Left lobe of liver (tissue), 2 donors: ENCODE results near the gene TTLL10. TPM values are rescaled to one million over a fixed set of nuclear protein-coding genes. Genes with fewer than 3 reads are reported as not detected.

Experiments
- ATAC-seq: fragments of 200-7000 bp; cut with Tn5 transposase; one replicate; pipeline ENCODE4 v1.9.1; 2020; ENCODE audit warnings: mild to moderate bottlenecking, moderate library complexity
- DNase-seq: peaks from one replicate; pipeline ENCODE4 v3.0.0-alpha.2; 2020; ENCODE audit warnings: low spot score
- total RNA-seq: library from RNA; stranded (reverse); gene quantifications from one replicate; pipeline ENCODE4 v1.2.1, GENCODE V29; 2021
- donor health status: DM: no; HTN: no; CAD: no; lungs with moderate emphysema.
- donor health status: DM: no; HTN: yes; CAD: no.

The TTLL10 gene, protein sequence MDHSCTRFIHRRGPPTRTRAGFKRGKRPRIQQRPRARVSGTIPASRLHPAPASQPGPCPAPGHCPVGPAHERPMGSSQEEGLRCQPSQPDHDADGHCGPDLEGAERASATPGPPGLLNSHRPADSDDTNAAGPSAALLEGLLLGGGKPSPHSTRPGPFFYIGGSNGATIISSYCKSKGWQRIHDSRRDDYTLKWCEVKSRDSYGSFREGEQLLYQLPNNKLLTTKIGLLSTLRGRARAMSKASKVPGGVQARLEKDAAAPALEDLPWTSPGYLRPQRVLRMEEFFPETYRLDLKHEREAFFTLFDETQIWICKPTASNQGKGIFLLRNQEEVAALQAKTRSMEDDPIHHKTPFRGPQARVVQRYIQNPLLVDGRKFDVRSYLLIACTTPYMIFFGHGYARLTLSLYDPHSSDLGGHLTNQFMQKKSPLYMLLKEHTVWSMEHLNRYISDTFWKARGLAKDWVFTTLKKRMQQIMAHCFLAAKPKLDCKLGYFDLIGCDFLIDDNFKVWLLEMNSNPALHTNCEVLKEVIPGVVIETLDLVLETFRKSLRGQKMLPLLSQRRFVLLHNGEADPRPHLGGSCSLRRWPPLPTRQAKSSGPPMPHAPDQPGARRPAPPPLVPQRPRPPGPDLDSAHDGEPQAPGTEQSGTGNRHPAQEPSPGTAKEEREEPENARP
- total RNA-seq = not detected

DNA sequence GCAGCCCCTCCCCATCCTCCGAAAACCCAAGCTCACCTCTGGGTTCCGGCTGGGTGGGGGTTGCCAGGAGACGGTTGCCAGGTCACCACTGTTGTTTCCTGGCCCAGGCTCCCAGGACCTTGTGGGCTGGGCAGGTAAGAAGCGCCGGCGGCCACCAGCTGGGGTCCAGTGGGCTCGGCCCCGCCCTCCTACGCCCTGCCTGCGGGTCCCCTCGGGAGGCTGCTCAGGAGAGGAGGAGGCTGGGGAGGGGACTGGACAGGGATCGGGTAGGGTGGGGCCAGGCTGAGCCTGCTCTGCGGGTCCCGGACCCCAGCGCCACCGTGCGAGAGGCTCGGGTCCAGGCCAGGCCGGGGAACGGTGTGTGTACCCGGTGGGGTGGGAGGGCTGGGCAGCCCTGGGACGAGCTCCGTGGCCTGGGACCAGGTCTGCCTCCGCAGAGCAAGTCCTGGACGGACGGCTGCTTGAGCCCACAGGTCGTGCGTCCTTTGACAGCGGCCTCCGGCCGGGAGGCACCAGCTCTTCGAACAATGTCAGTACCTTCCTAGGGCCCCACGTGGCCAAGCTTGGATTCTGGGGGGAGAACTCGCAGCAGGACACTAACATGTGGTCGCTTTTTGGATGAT lies at the start of gene TTLL10:
Gene TTLL10 (plus strand): TSS at position 88 of the 623 bp plus-strand sequence. CDS start 5,336 bp downstream, outside the sequence.
- no peak for ATAC-seq
- DNase-seq = no peak

DNA sequence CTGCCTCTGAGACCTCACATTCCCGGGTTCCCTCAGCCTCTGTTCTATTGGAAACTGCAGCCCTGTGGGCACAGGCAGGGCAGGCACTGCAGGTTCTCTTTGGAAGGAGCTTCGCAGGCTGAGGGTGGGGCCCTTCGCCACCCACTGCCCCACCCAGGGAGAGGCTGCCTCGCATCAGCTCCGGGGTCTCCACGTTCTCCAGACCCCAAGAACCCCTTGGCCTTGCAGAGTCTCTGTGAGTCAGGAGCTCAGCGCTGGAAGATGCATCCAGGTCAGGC lies 49.2 kb upstream of the TTLL10 start:
- DNase-seq = no peak
- no peak for ATAC-seq

DNA sequence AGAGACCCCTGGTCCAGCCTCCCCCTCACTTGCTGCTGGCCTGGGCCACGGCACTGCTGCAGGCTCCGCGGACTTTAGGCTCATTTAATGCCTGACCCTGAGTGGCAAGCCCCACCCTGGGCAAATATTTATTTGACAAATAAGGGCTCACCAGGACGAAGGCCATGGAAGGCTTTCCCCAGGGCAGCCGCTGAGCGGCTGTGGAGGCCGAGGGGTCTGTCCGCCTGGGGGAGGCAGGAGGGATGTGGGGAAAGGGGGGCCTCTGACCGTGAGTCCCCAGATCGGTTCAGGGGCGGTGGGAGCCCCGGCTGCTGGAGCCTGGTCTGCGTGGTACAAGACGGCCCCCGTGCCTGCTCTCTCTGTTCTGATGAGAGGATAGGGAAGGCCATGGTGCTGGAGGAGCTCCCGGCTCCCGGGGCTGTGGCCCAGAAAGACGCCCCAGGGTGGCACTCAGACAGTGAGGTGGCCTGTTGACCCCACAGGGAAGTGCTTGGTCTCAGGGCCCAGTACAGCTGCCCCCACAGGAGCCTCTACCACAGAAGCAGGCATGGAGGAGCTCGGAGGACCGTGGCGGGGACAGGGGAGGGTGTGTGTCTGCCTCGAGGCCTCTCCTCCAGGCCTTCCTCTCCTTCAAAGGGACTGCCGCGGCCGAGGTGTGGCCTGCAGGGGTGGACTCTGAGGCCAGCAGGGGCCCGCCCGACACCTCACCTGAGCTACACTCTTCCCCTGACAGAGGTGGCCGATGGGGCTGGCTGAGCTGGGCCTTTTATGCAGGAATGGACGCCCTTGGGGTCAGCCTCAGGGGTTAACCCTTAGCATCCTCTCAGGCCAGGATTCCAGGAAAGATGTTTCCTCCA lies 48.7 kb upstream of the TTLL10 start:
- peak; percentile 79 for ATAC-seq

DNA sequence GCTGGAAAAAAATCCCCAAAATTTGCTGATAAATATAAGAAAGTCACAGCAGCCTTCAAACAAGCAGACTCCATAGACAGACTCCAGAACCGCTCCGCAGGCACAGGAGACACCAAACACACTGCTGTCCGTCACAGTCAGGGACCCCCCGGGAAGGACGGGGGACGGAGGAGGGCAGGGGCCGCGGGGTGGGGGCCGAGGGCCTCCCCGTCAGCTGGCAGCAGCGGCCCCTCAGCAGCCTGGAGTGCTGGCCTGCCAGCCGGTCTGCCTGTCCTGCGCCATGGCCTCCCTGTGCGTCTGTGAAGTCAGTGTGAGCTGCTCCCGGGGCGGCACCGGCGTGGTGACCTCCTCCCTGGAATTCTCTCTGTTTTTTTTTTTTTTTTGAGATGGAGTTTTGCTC lies 47.7 kb upstream of the TTLL10 start:
- ATAC-seq = no peak
- DNase-seq = no peak

More for the DNA sequence above, 48.7 kb upstream of the TTLL10 start:
- DNase-seq = peak; percentile 66

DNA sequence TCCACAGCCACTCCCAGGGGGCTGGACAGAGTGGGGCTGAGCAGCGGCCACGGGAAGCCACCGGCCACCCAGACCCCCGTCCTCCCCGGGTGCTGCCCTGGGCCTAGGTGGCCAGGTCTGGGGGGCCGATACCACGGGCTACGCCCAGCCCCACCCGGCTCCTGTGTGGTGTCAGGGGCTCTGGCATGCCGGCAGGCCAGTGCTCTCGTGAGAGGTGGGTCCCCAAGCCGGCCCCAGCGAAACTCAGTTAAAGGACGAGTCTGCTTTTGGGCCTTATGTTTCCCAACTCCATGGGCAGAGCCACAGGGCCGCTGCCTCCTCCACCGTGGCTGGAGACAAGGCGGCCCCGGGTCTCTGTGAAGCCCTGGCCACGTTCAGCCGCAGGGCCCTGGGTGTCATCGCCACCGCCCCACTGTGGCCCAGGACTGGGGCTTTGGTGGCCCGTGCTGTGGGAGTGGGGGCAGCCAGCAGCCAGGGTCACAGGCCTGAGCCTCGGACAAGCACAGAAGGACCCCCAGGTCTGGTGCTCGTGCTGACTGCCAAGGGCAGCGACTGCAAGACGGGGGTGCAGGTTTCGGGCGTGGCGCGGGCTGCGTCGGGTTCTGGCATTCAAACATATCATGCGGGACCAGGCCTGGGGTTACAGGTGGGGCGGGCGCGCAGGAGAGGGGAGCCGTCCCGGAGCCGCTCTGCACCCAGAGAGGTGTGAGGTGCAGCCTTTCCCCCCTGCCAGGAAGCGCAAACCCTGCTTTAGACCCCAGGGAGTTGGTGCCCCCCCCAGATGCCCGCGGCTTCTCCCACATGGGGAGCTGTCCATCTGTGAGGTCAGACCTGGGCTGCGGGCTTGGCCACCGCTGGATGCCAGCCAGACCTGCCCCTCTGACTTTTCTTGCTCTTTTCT lies 45.9 kb upstream of the TTLL10 start:
- DNase-seq = no peak
- ATAC-seq = no peak

DNA sequence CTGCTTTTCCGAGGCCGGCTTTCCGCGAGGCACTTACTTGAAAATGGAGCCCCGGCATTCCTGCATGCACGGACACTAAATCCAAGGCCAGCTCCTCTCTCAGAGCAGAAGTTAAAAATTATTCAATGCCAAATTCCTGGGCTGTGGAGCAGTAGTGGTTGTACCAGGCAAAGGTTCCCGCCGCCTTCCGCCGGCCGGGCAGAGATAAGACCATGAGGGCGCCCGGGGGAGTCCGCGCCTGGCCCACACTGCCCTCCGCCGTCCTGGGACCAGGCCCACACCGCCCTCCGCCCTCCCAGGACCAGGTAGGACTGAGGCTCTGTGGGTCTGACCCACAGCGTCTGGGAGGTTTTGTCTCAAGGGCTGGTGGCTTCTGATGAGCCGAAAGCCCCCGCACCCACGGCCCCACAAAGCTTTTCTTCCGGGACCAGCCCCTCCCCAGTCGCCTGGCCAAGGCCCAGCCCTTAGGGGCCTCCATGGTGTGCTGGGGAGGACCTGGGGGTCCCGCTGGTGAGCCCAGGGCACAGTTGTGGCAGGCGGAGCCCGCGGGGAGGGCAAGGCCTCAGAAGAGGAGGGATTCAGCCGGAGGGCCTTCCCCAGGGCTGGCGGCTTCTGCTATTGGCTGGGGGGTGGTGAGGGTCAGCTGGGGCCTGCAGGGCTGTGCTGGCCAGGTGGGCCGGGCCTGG lies 45.1 kb upstream of the TTLL10 start:
- ATAC-seq (peak; percentile 65), DNase-seq (no peak)

DNA sequence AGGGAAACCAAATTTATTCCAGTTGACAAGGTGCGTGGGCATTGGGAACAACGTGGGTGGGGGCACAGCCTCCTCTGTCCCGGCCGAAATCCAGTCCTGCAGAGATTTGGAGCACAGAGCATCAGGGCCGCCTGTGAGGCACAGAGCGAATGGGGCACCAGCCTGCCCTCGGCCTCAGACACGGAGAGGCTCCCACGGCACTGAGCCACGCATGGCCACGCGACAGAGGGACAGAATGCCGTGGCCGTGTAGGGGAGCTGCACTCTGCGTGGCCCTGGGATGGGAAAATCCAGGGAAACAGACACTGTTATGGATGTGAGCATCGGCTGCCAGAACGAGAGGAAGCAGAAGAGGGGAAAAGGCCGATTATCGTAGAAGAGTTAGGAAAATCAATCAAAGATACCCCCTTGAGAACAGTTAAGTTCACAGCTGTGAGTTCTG lies 44.3 kb upstream of the TTLL10 start:
- ATAC-seq (no peak), DNase-seq (no peak)

DNA sequence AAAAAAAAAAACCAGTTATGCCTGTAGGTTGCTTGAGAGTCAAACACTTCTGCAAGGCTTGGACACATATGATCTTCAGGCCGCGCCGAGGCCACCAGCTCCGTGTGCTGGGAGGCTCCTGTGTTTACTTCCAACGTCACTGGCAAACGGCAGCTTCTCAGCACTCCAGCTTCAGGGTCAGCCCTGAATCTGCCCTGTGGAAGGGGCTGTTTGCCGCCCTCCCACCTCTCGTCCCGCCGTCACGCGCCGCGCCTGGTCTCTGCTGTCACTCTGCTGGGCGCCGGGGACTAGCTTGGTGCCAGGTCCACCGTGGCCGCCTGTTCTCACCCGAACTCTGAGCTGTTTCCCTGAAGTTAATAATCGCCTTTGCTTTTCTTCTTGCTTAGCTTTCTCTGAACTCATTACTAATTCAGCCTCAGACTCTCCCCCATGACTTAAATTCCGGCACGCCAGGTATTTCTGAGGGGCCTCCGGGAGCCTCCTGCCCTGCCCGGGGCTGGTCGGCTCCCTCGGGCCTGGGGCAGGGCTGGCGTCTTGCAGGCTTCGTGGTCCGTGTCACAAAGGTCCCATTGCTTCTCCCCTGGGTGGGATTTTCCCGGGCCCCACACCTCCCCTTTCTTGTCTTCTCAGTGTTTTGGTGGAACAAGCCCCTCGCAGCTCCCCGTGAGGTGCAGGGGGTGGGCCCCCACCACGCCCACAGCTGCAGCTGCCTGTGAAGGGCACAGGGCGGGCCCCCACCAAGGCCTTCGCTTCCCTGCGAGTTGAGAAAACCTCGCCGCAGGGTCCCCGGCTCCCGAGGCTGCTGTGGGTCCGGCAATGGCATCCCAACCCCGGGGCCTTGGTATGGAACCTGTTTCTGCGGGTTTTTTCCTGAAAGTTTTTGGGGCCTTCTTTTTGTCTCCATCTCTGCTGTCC lies 43.2 kb upstream of the TTLL10 start:
- no peak for ATAC-seq
- DNase-seq = no peak

DNA sequence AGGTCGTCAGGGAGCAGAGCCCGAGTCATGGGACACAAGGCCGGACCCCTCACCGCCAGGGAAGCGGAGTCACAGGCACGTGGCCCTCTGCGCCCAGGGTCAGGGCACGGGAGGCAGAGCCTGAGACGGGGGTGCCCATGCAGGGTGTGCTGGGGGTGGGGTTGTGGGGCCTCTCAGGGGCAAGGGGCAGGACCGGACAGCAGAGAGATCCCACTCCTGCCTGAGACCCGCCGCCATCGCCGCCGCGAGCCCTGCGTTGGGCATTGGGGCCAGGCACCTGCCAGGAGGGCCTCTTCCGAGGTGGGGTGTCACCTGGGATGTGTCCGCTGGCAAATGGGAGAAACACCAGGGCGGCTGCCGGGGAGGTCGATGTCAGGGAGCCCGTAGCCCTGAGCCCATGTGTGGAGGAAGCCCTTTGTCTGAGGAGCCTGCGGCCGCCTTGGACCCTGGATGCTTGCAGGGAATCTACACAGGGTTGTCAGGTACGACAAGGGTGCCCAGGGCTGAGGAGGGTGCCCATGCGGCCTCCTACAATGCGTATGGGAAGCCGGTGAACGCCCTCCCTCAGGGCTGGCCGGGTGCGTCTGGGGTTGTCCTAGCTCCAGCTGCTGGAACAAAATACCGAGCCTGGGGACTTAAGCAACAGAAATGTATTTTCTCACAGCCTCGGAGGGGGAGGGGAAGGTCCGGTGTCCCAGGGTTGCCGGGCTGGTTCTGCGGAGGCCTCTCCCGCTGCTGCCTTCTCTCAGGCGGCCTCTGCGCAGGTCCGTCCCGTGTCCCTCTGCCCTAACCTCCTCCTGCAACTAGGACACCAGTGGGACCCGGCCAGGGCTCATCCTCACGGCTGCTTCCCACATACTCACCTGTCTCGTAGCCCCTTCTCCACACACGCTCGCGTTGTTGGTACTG lies 41.4 kb upstream of the TTLL10 start:
- no peak for DNase-seq
- ATAC-seq = no peak

DNA sequence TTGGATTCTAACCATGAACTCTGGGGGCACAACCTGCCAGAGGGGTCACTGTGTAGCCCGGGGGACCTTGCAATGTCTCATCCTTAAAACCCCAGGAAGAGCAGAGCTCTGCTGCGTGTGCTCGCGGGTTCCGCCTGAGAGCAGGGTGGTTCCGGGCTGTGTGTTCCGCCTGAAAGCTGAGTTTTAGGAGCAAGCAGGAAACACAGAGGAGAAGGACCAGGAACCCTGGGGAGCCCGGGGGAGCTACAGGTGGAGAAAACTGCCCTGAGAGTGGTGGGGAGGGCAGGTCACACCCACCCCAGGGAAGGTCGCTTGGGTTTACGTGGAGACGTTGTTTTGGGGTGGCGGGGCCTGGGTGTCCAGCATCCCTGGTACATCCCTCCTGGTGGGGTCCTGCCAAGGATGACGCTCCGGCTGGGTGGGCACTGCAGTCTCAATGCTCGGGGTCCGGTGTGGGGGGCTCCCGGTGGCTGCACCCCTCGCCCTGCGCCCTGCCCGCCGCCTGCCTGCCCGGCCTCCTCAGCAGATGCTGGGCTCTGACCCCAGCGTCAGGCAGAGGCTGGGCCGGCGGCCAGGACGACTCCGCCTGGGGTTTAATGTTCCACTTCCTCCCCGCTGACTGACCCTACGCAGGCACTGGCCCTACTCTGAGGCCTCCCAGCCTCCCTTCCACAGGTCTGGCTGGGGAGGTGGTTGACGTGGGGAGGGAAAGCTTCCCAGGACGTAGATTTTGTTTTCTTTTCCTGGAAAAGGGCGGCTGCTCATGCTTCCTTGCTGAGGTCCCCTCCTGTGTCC lies 40.5 kb upstream of the TTLL10 start:
- no peak for DNase-seq

DNA sequence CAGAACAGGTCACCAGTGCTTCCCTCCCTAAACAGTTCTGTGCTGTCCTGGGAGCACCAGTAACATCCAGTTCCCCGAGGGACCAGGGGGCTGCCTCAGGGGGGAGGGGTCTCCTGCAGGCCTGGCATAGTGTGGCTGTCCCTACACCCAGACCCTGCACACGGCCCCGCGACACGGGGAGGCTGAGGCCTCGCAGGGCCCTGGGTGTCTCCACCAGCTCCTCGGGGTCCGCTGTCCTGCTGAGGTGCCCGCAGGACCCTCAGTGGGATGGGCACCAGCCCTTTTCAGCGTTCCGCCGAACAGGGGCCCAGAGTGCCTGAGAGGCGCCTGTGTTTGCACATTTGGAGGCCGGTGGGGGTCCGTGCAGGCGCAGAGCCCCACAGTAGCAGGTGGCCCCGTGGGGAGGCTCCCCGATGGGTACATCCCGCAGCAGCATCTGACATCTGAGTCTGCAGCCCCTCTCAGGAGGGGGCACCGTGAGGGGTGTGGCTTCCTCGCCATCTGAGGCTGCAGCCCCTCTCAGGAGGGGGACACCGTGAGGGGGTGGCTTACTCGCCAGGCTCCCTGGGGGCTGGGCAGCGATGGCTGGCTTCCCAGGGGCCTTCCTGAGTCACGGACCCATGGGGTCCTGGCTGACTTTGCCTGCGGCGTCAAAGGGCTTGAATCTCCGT lies 39.2 kb upstream of the TTLL10 start:
- DNase-seq (no peak), ATAC-seq (no peak)

More for the DNA sequence above, 40.5 kb upstream of the TTLL10 start:
- peak; percentile 45 for ATAC-seq

DNA sequence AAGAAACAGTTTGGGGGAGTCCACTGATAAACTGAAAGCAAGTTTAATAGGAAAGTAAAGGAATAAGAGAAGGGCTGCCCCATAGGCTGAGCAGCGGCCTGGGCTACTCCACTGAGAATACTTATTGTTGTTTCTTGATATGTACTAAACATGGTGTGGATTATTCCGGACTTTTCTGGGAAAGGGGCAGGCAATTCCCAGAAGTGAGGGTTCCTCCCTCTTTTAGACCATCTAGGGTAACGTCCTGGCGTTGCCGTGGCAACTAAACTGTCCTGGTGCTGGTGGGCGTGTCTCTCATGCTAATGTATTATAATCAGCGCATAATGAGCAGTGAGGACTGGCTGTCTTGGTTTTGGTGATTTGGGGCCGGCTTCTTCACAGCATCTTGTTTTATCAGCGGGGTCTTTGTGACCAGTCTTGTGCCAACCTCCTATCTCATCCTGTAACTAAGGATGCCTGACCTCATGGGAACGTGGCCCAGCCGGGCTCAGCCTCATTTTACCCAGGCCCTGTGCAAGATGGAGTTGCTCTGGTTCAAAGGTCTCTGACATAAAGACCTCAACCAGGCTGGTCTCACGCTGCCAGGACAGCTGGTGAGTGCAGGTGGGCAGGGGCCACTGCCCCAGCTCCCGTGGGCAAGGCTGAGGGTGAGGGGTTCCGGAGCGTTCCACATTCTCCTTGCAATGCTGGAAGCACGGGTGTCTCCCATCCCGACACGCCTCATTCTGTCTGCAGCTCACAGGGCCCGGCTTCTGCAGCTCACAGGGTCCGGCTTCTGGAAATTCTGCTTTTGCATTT lies 38.1 kb upstream of the TTLL10 start:
- DNase-seq = no peak

DNA sequence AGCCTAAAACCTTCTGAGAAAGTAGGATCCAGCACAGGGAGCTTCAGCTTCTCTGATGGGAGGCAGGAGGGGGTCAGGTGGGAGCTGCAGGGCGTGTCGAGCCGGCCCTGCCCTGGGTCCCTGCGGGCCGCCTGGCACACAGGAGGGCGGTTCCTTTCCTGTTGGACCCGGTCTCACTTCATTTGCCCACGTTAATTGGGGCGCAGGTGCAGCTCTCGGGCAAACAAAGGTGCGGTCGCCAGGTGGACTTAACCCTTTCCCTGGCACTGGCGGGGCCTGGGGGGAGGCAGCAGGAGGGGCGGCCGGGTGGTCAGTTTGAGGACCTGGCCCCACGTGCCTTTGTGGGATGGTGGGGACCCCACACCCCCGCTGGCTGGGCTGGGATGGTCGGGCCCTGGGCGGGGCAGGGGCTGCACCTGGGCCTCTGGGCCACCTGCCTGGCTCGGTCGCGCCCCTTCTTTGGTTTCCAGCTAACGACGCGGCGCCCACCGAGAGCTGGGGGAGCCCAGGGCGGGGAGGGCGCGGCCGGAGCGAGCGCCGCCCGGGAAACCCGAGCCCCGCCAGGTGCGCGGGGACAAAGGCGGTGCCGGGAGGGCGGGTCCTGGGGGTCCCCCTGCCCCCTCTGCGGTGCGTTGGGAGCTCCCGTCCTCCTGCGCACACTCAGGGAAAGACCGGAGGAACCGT lies 37.0 kb upstream of the TTLL10 start:
- ATAC-seq = no peak

More for the DNA sequence above, 38.1 kb upstream of the TTLL10 start:
- ATAC-seq = no peak

DNA sequence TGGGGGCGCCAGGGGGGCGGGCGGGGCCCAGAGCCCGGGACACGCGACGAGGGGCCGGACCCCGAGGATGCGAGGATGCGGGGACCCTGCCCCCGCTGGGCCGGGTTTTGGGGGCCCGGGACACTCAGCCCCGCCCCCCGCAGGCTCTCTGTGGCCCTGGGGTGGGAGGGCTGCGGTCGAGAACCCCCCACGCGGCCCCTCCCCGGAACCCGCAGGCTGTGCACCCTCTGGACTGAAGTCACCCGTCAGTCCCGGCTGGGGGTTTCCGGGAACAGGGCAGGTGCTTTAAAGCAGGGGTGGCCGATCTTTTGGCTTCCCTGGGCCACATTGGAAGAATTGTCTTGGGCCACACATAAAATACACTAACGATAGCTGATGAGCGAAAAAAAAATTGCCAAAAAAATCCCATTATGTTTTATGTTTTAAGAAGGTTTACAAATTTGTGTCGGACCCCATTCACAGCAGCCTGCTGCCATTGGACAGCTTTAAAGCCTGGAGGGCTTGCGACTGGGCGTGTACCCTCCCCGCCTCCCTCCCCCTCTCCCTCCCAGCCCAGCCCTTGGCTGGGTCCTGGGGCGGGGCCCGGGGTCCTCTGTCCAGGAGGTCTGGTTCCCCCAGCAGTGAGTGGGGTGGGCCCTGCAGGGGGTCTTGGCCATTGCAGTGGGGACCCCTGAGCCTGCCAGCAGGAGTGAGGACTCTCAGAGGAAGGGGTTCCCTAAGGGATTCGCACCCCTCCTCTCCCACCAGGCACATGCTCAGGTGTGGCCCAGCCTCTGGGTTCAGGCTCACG lies 36.2 kb upstream of the TTLL10 start:
- no peak for DNase-seq
- ATAC-seq = no peak

More for the DNA sequence above, 37.0 kb upstream of the TTLL10 start:
- no peak for DNase-seq
